Fibroblast of villous mesenchyme (primary cell): ENCODE measurements around the gene TFF2. TPM values are rescaled to one million over a fixed set of nuclear protein-coding genes. Genes with fewer than 3 reads are reported as not detected.

Experiments
- DNase-seq: peaks from one replicate; pipeline ENCODE4 v3.0.0-alpha.2; 2010; ENCODE audit warnings: low read depth
- H3K4me3 ChIP-seq: 2 replicates; pipeline ENCODE4 v1.5.1; 2011; ENCODE audit warnings: low read depth, mild to moderate bottlenecking, low read length
- total RNA-seq: library from RNA; depleted of rRNA; stranded (reverse); fragments of >200 nt; gene quantifications from 2 replicates; pipeline ENCODE4 v1.2.3, GENCODE V29; 2012
- TF ChIP-seq, protein P1 (sequence below): IDR thresholded peaks from 2 replicates; pipeline ENCODE4 v1.5.1; 2012; ENCODE audit warnings: low read depth, mild to moderate bottlenecking, low read length; ENCODE audit not compliant: insufficient read depth

Gene TFF2
- total RNA-seq, 1 donor: not detected

DNA sequence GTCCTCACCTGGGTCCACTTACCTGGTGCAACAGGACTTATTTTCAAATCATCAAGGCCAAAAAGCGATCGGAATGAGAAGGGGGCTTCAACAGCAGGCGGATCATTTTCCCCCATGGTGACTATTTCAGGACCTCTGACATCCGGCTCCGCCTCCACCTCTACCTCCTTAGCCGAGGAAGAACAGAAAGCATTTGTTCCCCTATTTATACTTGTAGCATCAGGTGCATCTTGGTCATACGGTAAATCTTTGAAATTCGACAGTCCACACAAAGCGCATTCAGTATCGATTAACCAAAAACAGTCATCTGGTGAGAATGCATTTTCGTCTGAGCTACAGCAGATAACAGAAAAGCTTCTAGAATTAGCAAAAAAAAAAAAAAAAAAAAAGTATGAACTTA is 44.5 kb upstream of the TFF2 start:
- no peak overlapping the region for H3K4me3 ChIP-seq
- TF ChIP-seq, protein P1, sequence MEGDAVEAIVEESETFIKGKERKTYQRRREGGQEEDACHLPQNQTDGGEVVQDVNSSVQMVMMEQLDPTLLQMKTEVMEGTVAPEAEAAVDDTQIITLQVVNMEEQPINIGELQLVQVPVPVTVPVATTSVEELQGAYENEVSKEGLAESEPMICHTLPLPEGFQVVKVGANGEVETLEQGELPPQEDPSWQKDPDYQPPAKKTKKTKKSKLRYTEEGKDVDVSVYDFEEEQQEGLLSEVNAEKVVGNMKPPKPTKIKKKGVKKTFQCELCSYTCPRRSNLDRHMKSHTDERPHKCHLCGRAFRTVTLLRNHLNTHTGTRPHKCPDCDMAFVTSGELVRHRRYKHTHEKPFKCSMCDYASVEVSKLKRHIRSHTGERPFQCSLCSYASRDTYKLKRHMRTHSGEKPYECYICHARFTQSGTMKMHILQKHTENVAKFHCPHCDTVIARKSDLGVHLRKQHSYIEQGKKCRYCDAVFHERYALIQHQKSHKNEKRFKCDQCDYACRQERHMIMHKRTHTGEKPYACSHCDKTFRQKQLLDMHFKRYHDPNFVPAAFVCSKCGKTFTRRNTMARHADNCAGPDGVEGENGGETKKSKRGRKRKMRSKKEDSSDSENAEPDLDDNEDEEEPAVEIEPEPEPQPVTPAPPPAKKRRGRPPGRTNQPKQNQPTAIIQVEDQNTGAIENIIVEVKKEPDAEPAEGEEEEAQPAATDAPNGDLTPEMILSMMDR: no peak
- no peak for DNase-seq

DNA sequence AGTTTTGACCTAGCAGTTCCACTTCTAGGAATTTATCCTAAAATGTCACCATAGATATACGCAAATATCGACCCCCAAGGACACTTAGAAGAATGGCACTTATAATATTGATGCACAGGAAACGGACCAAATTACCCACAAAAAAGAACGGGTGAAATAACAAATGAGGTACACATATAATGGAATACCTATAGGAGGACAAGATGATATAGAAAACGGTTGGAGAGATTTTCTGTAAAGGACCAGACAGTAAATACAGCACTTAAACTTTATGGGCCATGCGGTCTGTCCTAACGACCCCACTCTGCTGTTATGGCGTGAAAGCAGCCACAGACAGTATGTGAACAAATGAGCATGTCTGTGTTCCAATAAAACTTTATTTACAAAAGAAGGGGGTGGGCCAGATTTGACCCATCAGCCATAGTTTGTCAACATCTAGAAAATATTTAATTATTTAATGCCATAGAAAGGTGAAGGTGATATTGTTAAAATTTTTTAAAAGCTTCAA is 42.7 kb upstream of the TFF2 start:
- no peak overlapping the region for H3K4me3 ChIP-seq
- TF ChIP-seq, protein P1: no peak
- no peak for DNase-seq

GRCh38 chr21:42392731-42393442 is 42.1 kb upstream of the TFF2 start:
- TF ChIP-seq, protein P1: no peak
- H3K4me3 ChIP-seq: no peak overlapping the region
- no peak for DNase-seq

- TF ChIP-seq, protein P1: no peak
- H3K4me3 ChIP-seq: no peak overlapping the region
Observed at GRCh38 chr21:42391297-42391696, 40.5 kb upstream of the TFF2 start.

GRCh38 chr21:42390696-42391095 is 39.9 kb upstream of the TFF2 start:
- TF ChIP-seq, protein P1: no peak
- no peak overlapping the region for H3K4me3 ChIP-seq
- no peak for DNase-seq

More at GRCh38 chr21:42391297-42391696, 40.5 kb upstream of the TFF2 start:
- no peak for DNase-seq

DNA sequence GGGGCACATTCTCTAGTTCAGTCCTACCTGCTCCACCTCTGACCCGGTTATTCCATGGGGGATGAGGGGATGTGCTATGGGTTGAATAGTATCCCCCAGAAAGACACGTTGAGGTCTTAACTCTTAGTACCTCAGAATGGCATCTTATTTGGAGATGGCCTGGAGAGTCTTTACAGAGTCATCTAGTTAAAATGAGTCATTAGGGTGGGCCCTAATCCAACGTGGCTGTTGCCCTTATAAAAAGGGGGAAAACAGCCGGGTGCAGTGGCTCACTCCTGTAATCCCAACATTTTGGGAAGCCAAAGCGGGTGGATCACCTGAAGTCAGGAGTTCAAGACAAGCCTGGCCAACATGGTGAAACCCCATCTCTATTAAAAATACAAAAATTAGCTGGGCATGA is 39.4 kb upstream of the TFF2 start:
- TF ChIP-seq, protein P1: no peak
- no peak for DNase-seq
- no peak overlapping the region for H3K4me3 ChIP-seq
